Neuron (in vitro differentiated cells): Measurements from ENCODE around the gene MSN.
"Not testable (repeated sequence)": the region's sequence is repeated elsewhere in the genome, so short reads cannot be mapped to it uniquely, and the experiment has no call there.

Experiments
- H2AFZ ChIP-seq: one replicate; pipeline ENCODE4 v1.6.1; 2013; ENCODE audit warnings: low read depth, mild to moderate bottlenecking, inconsistent platforms, low read length, moderate library complexity
- H3K27me3 ChIP-seq: one replicate; pipeline ENCODE4 v1.6.1; 2013; ENCODE audit warnings: low read length; ENCODE audit not compliant: insufficient read depth
- H3K36me3 ChIP-seq: one replicate; pipeline ENCODE4 v1.6.1; 2013; ENCODE audit warnings: low read length; ENCODE audit not compliant: insufficient read depth
- H3K4me1 ChIP-seq: one replicate; pipeline ENCODE4 v1.6.1; 2013; ENCODE audit warnings: low read length; ENCODE audit not compliant: insufficient read depth
- H3K4me3 ChIP-seq: 2 replicates; pipeline ENCODE4 v1.5.1; 2013; ENCODE audit warnings: mild to moderate bottlenecking, low read length, moderate library complexity
- H3K9me3 ChIP-seq: one replicate; pipeline ENCODE4 v1.6.1; 2013; ENCODE audit warnings: low read length

Gene MSN

GRCh38 chrX:65652098-65652497 lies 15.4 kb upstream of the MSN start:
- H3K4me1 ChIP-seq = no peaks in the 10 kb centered on the region
- no peaks in the 10 kb centered on the region for H3K9me3 ChIP-seq
- no peak overlapping the region for H2AFZ ChIP-seq
- no peaks in the 10 kb centered on the region for H3K36me3 ChIP-seq
- no peak overlapping the region for H3K4me3 ChIP-seq
- H3K27me3 ChIP-seq = no peaks in the 10 kb centered on the region

- not testable (repeated sequence) for H3K4me1 ChIP-seq, H2AFZ ChIP-seq, H3K27me3 ChIP-seq, H3K36me3 ChIP-seq, H3K4me3 ChIP-seq, H3K9me3 ChIP-seq
These were observed 10.4 kb upstream of the MSN start for GRCh38 chrX:65657009-65657441.

GRCh38 chrX:65657659-65658058 lies 9.8 kb upstream of the MSN start:
- no peaks in the 10 kb centered on the region for H3K9me3 ChIP-seq
- H3K36me3 ChIP-seq = no peaks in the 10 kb centered on the region
- H2AFZ ChIP-seq = no peak overlapping the region
- no peaks in the 10 kb centered on the region for H3K27me3 ChIP-seq
- H3K4me3 ChIP-seq = no peak overlapping the region
- H3K4me1 ChIP-seq = peaks cover 5% of the 10 kb centered on the region

- Histone ChIP-seq H3K4me1 (peaks cover 5% of the 10 kb centered on the region), H2AFZ (no peak overlapping the region), H3K27me3 (no peaks in the 10 kb centered on the region), H3K4me3 (no peak overlapping the region), H3K36me3 (no peaks in the 10 kb centered on the region), H3K9me3 (no peaks in the 10 kb centered on the region)
These were observed 9.2 kb upstream of the MSN start for GRCh38 chrX:65658229-65658628.

GRCh38 chrX:65667157-65667502 lies 324 bp upstream of the MSN start:
- Histone ChIP-seq H3K9me3 (no peaks in the 10 kb centered on the region), H2AFZ (no peak overlapping the region), H3K36me3 (no peaks in the 10 kb centered on the region), H3K4me1 (peaks cover 6% of the 10 kb centered on the region), H3K4me3 (peak overlapping the region; percentile 86), H3K27me3 (no peaks in the 10 kb centered on the region)

GRCh38 chrX:65668377-65669310 lies 1.2 kb downstream of the MSN start:
- H3K27me3 ChIP-seq = no peaks in the 10 kb centered on the region
- no peak overlapping the region for H2AFZ ChIP-seq
- H3K4me1 ChIP-seq = peaks cover 6% of the 10 kb centered on the region
- H3K36me3 ChIP-seq = no peaks in the 10 kb centered on the region
- no peaks in the 10 kb centered on the region for H3K9me3 ChIP-seq
- H3K4me3 ChIP-seq = peak overlapping the region; percentile 86

GRCh38 chrX:65671286-65671685 lies 3.8 kb downstream of the MSN start:
- H3K4me1 ChIP-seq = peaks cover 6% of the 10 kb centered on the region
- no peaks in the 10 kb centered on the region for H3K9me3 ChIP-seq
- no peak overlapping the region for H3K4me3 ChIP-seq
- H2AFZ ChIP-seq = no peak overlapping the region
- no peaks in the 10 kb centered on the region for H3K27me3 ChIP-seq
- no peaks in the 10 kb centered on the region for H3K36me3 ChIP-seq

- Histone ChIP-seq H3K36me3 (no peaks in the 10 kb centered on the region), H3K27me3 (no peaks in the 10 kb centered on the region), H3K4me3 (no peak overlapping the region), H3K4me1 (peaks cover 6% of the 10 kb centered on the region), H3K9me3 (no peaks in the 10 kb centered on the region), H2AFZ (no peak overlapping the region)
These were observed 4.5 kb downstream of the MSN start for GRCh38 chrX:65671966-65672365.

- H3K4me1 ChIP-seq = peaks cover 6% of the 10 kb centered on the region
- no peak overlapping the region for H3K4me3 ChIP-seq
- H3K9me3 ChIP-seq = no peaks in the 10 kb centered on the region
- no peak overlapping the region for H2AFZ ChIP-seq
- H3K27me3 ChIP-seq = no peaks in the 10 kb centered on the region
- no peaks in the 10 kb centered on the region for H3K36me3 ChIP-seq
These were observed 6.4 kb downstream of the MSN start for GRCh38 chrX:65673857-65674203.

GRCh38 chrX:65674204-65674893 lies 6.9 kb downstream of the MSN start:
- no peaks in the 10 kb centered on the region for H3K36me3 ChIP-seq
- no peaks in the 10 kb centered on the region for H3K27me3 ChIP-seq
- H2AFZ ChIP-seq = no peak overlapping the region
- H3K4me3 ChIP-seq = no peak overlapping the region
- H3K4me1 ChIP-seq = peaks cover 6% of the 10 kb centered on the region
- H3K9me3 ChIP-seq = no peaks in the 10 kb centered on the region

- Histone ChIP-seq H3K4me1 (no peaks in the 10 kb centered on the region), H3K27me3 (no peaks in the 10 kb centered on the region), H2AFZ (no peak overlapping the region), H3K36me3 (no peaks in the 10 kb centered on the region), H3K4me3 (no peak overlapping the region), H3K9me3 (no peaks in the 10 kb centered on the region)
These were observed 10.6 kb downstream of the MSN start for GRCh38 chrX:65677954-65678469.

- H3K9me3 ChIP-seq = no peaks in the 10 kb centered on the region
- H3K27me3 ChIP-seq = no peaks in the 10 kb centered on the region
- no peak overlapping the region for H2AFZ ChIP-seq
- H3K4me1 ChIP-seq = no peaks in the 10 kb centered on the region
- H3K36me3 ChIP-seq = no peaks in the 10 kb centered on the region
- H3K4me3 ChIP-seq = no peak overlapping the region
These were observed 11.7 kb downstream of the MSN start for GRCh38 chrX:65679071-65679540.

- no peak overlapping the region for H2AFZ ChIP-seq
These were observed 14.4 kb downstream of the MSN start for GRCh38 chrX:65681810-65682209.

More at GRCh38 chrX:65681810-65682209, 14.4 kb downstream of the MSN start:
- H3K4me1 ChIP-seq = no peaks in the 10 kb centered on the region
- H3K36me3 ChIP-seq = no peaks in the 10 kb centered on the region
- H3K4me3 ChIP-seq = no peak overlapping the region
- H3K27me3 ChIP-seq = no peaks in the 10 kb centered on the region
- H3K9me3 ChIP-seq = no peaks in the 10 kb centered on the region
